Aorta (tissue), 5 donors: Measurements from ENCODE around the gene AP3D1. TPM values are rescaled to one million over a fixed set of nuclear protein-coding genes. Genes with fewer than 3 reads are reported as not detected.
"Not testable (repeated sequence)": the region's sequence is repeated elsewhere in the genome, so short reads cannot be mapped to it uniquely, and the experiment has no call there.

Experiments
- ATAC-seq: fragments of 200-7000 bp; cut with Tn5 transposase; one replicate; pipeline ENCODE4 v1.9.1; 2022; ENCODE audit warnings: moderate library complexity; ENCODE audit not compliant: low FRiP score
- DNase-seq, 2 donors: peaks; one replicate each; pipeline ENCODE4 v3.0.0-alpha.2; 2020
- H3K27ac ChIP-seq, 2 donors: one replicate each; pipeline ENCODE4 v1.5.1; 2013; ENCODE audit warnings: low read length in 2 of 2, mild to moderate bottlenecking in 2 of 2, moderate library complexity in 2 of 2, control low read depth in 1 of 2, inconsistent platforms in 1 of 2, low read depth in 1 of 2
- H3K27me3 ChIP-seq, 2 donors: one replicate each; pipeline ENCODE4 v1.6.1; 2013; ENCODE audit warnings: control low read depth in 1 of 2, low read length in 1 of 2, mild to moderate bottlenecking in 1 of 2, moderate library complexity in 1 of 2; ENCODE audit not compliant: insufficient read depth in 2 of 2, control insufficient read depth in 1 of 2
- H3K36me3 ChIP-seq, 2 donors: one replicate each; pipeline ENCODE4 v1.6.1; 2013; ENCODE audit warnings: control low read depth in 1 of 2, low read length in 1 of 2, mild to moderate bottlenecking in 1 of 2; ENCODE audit not compliant: insufficient read depth in 2 of 2, control insufficient read depth in 1 of 2
- H3K4me1 ChIP-seq, 2 donors: one replicate each; pipeline ENCODE4 v1.6.1; 2013; ENCODE audit warnings: low read length in 2 of 2, control low read depth in 1 of 2, mild to moderate bottlenecking in 1 of 2, moderate library complexity in 1 of 2; ENCODE audit not compliant: insufficient read depth in 2 of 2, control insufficient read depth in 1 of 2
- H3K4me3 ChIP-seq, 2 donors: one replicate each; pipeline ENCODE4 v1.5.1; 2013; ENCODE audit warnings: low read length in 2 of 2, control low read depth in 1 of 2, mild to moderate bottlenecking in 1 of 2
- H3K9me3 ChIP-seq: one replicate; pipeline ENCODE4 v1.6.1; 2013; ENCODE audit warnings: mild to moderate bottlenecking, low read length; ENCODE audit not compliant: control insufficient read depth
- WGBS, 2 donors: extraction: QIAGEN DNeasy Blood & Tissue Kit; methylation state at CpG; one replicate each; pipeline ENCODE4 v1.1.7; 2013; 5-methylcytosine and 5-hydroxymethylcytosine counted together
- intact Hi-C, 2 donors: fragments of 100-400 bp; cut with DNase I; formaldehyde crosslinking; loops; one replicate each; pipeline versions ENCODE4 v1.14.2 to v1.15.0; 2022
- polyA plus RNA-seq, 2 donors: library from polyadenylated mRNA; stranded (reverse); fragments of 200-250 nt; gene quantifications; one replicate each; pipeline ENCODE4 v1.2.3, GENCODE V29; 2013
- total RNA-seq, 2 donors: library from RNA; stranded (reverse); fragmentation: NEBNext Ultra II Directional; extraction: Animal tissue kit (Norgen Biotek cat#: 25700); gene quantifications; one replicate each; pipeline ENCODE4 v1.2.1, GENCODE V29; 2021
- donor health status: healthy with polysubstance abuse.
- donor health status: Bipolar disorder and iron deficiency.
- donor health status: DM: no; HTN: no; CAD: no.
- donor health status: DM: no; HTN: no; CAD: no.
- donor health status: DM: yes; HTN: yes; CAD: no.

The AP3D1 gene
- total and polyA plus RNA-seq, 4 donors, result 31.7 to 84.3 (median 68.3) TPM

- Histone ChIP-seq H3K36me3 (peaks cover 0 to 4% of the 10 kb centered on the region in 2 donors), H3K9me3 (no peaks in the 10 kb centered on the region), H3K4me3 (no peak overlapping the region), H3K27me3 (no peaks in the 10 kb centered on the region), H3K27ac (no peak overlapping the region), H3K4me1 (no peaks in the 10 kb centered on the region)
- intact Hi-C loops, result no loop called here
- WGBS, 2 donors, result 93 to 94% methylated on average over 48 to 50 of the region's 50 CpGs
- DNase-seq (peak in 1 of 2 donors; percentile 72), ATAC-seq (no peak)
Measured at GRCh38 chr19:2135474-2136402, 15.6 kb downstream of the AP3D1 start.

DNA sequence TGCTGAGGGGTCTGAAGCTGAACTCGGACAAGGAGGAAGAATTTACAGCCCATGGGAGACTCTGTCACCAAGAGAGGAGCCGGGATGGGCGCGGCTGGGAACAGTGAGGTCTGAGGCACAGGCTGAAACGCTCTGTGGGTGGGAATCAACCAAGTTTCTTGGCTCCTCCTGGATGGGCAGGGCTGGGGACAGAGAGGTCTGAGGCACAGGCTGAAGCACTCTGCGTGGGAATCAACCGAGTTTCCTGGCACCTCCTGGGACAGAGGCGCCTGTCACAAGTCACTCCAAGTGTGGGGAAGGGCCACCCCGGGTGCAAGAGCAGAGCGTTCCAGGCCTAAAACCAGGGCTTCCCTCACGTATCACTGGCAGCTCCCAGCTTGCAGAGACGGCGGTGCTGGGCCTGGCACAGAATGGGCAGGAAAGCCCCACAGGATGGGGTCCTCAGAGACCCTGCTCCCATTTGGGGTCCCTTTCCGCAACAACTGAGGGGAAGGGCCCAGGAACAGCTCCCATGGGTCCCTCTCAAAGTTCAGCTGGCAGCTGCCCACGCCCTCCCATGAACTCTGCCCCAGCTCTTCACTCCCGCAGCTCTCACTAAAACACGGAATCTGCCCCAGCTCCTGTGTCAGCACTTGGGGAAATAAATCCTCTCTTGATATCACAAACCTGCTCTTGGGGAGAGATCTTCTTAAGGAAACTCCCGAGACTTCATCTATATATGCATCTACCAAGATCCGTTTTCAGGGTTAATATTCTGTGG is 18.5 kb downstream of the AP3D1 start:
- no peak overlapping the region for H3K4me3 ChIP-seq
- intact Hi-C loops, result no loop called here
- no peaks in the 10 kb centered on the region for H3K9me3 ChIP-seq
- no peaks in the 10 kb centered on the region for H3K27me3 ChIP-seq
- ATAC-seq (no peak), DNase-seq (no peak)
- H3K27ac ChIP-seq, result no peak overlapping the region
- H3K4me1 ChIP-seq, result no peaks in the 10 kb centered on the region
- 79 to 81% methylated on average over 19 of the region's 19 CpGs for WGBS, 2 donors
- peaks cover 0 to 3% of the 10 kb centered on the region in 2 donors for H3K36me3 ChIP-seq

GRCh38 chr19:2132191-2132590 is 19.2 kb downstream of the AP3D1 start:
- intact Hi-C loops, result no loop called here
- DNase-seq (no peak), ATAC-seq (no peak)
- Histone ChIP-seq H3K4me1 (no peaks in the 10 kb centered on the region), H3K36me3 (peaks cover 0 to 3% of the 10 kb centered on the region in 2 donors), H3K4me3 (no peak overlapping the region), H3K9me3 (no peaks in the 10 kb centered on the region), H3K27ac (no peak overlapping the region), H3K27me3 (no peaks in the 10 kb centered on the region)
- WGBS, 2 donors, result 92% methylated on average over 14 of the region's 14 CpGs

DNA sequence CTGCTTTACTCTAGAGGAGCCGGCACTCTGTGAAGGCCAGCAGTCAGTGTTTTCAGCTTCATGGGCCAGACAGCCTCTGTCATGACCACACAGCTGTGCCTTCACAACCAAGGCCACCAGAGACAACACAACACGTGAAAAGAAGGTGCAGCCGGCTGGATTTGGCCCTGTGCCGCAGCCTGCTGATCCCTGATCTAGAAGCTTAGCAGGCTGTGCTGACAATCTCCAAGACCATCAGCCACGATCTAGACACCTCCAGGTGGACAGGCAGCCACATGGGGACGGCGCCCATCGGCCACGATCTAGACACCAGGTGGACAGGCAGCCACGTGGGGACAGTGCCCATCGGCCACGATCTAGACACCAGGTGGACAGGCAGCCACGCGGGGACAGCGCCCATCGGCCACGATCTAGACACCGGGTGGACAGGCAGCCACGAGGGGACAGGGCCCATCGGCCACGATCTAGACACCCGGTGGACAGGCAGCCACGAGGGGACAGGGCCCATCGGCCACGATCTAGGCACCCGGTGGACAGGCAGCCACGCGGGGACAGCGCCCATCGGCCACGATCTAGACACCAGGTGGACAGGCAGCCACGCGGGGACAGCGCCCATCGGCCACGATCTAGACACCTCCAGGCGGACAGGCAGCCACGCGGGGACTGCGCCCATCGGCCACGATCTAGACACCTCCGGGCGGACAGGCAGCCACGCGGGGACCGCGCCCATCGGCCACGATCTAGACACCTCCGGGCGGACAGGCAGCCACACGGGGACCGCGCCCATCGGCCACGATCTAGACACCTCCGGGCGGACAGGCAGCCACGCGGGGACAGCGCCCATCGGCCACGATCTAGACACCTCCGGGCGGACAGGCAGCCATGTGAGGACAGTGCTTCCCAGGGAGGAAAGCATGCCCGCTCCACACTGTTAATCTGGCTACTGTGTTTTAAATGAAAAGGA is 20.1 kb downstream of the AP3D1 start:
- H3K27ac ChIP-seq, H3K27me3 ChIP-seq, H3K9me3 ChIP-seq, H3K4me1 ChIP-seq, ATAC-seq, intact Hi-C loops, H3K36me3 ChIP-seq, DNase-seq, H3K4me3 ChIP-seq: not testable (repeated sequence)
- WGBS, 2 donors, result 89 to 91% methylated on average over 66 to 67 of the region's 67 CpGs

GRCh38 chr19:2129892-2130770 is 21.2 kb downstream of the AP3D1 start:
- no peaks in the 10 kb centered on the region for H3K9me3 ChIP-seq
- WGBS, 2 donors, result 93% methylated on average over 28 of the region's 28 CpGs
- intact Hi-C loops, result no loop called here
- ATAC-seq (no peak), DNase-seq (peak in 1 of 2 donors; percentile 74)
- no peak overlapping the region for H3K27ac ChIP-seq
- peaks cover 0 to 3% of the 10 kb centered on the region in 2 donors for H3K36me3 ChIP-seq
- no peaks in the 10 kb centered on the region for H3K4me1 ChIP-seq
- H3K27me3 ChIP-seq, result no peaks in the 10 kb centered on the region
- H3K4me3 ChIP-seq, result no peak overlapping the region

DNA sequence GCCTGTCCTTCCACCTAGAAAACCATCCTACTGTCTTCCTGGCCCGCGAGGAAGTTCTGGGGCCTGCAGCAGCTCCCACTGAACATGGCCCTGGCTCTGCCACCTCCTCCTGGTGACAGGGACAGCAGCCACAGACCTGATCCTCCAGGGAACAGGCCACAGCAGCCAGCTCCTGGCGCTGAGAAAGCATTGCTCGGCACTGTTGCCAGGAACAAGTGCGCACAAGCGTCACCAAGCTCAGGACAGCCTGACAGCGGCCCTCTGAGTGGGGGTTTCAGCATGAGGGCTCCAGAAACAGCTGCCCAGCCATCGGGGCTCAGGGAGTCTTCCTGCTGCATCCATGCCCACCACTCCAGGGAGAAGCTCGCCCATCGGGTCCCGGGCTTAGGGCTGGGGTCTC is 21.9 kb downstream of the AP3D1 start:
- ATAC-seq, result no peak
- intact Hi-C loops, result no loop called here
- WGBS, 2 donors, result 88 to 94% methylated on average over 11 of the region's 11 CpGs

DNA sequence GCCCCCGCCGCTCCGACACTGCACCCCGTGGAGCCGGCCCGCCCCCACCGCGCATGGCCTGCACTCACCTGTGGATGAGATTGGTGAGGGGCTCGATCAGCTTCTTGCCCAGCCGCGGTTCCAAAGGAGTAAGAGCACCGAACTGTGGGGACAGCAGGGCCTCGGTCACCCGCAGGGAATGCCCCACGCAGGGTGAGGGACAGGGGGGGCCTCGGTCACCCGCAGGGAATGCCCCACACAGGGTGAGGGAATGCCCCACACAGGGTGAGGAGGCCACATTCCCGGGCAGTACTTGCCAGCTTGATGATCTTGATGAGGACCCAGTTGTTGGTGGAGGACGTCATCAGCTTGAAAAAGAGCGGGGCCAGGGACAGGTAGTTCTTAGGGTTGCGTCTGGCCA is 22.3 kb downstream of the AP3D1 start:
- Histone ChIP-seq H3K4me1 (no peaks in the 10 kb centered on the region), H3K36me3 (peaks cover 0 to 3% of the 10 kb centered on the region in 2 donors), H3K27me3 (no peaks in the 10 kb centered on the region), H3K4me3 (no peak overlapping the region), H3K27ac (no peak overlapping the region), H3K9me3 (no peaks in the 10 kb centered on the region)
- WGBS, 2 donors, result 94 to 96% methylated on average over 17 to 21 of the region's 21 CpGs
- no peak for DNase-seq
- intact Hi-C loops, result no loop called here
- no peak for ATAC-seq

More for the DNA sequence above, 21.9 kb downstream of the AP3D1 start:
- Histone ChIP-seq H3K27me3 (no peaks in the 10 kb centered on the region), H3K4me1 (no peaks in the 10 kb centered on the region), H3K36me3 (peaks cover 0 to 3% of the 10 kb centered on the region in 2 donors), H3K4me3 (no peak overlapping the region), H3K9me3 (no peaks in the 10 kb centered on the region), H3K27ac (no peak overlapping the region)
- no peak for DNase-seq
